GM19035 (cell line): ENCODE results near the gene ACVRL1.
"Not testable (repeated sequence)": the region's sequence is repeated elsewhere in the genome, so short reads cannot be mapped to it uniquely, and the experiment has no call there.

Source experiments
- ATAC-seq: cut with Tn5 transposase; IDR thresholded peaks from one replicate; pipeline ENCODE4 v1.9.1; 2021; ENCODE audit not compliant: unreplicated experiment

ACVRL1 gene

GRCh38 chr12:51874000-51874399 is 33.3 kb upstream of the ACVRL1 start:
- ATAC-seq: no peak

DNA sequence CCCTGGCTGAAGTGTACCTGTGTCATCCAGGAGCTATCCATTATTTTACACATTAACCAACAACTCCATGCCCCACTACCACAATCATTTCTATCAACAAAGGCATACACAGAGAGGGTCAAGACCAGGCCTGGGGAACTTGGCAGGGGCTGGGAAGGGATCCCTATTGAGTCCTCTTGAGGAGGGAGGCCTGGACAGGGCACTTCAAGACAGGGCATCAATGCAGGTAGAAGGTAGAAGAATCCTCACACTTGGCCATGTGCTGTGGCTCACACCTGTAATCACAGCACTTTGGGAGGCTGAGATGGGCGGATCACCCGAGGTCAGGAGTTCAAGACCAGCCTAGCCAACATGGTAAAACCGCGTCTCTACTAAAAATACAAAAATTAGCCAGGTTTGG is 32.8 kb upstream of the ACVRL1 start:
- ATAC-seq: no peak

- ATAC-seq: no peak
Observed at GRCh38 chr12:51879102-51879501, 28.2 kb upstream of the ACVRL1 start.

DNA sequence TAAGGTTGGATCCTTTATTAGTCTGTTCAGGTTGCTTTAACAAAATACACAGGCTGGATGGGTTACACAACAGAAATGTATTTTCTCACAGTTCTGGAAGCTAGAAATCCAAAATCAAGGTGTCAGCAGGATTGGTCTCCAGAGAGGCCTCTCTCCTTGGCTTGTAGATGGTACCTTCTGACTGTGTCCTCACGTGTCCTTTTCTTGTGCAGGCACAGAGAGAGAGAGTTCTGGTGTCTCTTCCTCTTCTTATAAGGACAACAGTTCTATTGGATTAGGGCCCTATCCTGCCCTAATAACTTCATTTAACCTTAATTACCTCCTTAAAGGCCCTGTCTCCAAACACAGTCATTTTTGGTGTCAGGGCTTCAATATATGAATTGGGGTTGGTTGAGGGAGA is 24.0 kb upstream of the ACVRL1 start:
- ATAC-seq: no peak

DNA sequence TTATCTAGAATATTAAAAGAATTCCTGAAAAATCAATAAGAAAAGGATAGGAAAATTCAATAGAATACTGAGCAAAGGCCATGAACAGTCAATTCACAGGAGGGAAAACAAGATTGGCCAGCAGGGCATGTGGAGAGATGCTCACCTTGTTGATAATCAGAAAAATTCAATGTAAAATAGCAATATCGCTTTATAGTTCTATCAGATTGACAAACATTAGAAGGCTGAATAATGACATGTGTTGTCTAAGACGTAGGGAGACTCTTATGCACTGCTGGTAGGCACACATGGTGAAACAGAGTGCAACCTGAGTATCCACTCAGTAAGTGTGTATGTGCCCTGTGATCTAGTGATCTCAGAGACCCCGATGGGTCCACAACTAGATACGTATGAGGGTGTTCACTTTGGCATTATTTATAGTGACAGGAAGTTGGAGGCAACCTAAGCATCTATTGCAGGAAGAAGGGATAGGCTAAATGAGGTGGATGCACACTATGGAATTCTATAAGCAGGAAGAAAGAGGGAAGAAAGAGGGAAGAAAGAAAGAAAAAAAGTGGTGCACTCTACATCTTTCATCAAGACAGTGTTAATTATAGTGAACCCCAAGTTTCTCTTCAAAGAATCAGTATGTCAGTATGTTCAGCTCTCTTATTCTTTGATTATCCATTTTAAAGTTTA is 23.2 kb upstream of the ACVRL1 start:
- no peak for ATAC-seq

- no peak for ATAC-seq
Observed at GRCh38 chr12:51884676-51885229, 22.6 kb upstream of the ACVRL1 start.

DNA sequence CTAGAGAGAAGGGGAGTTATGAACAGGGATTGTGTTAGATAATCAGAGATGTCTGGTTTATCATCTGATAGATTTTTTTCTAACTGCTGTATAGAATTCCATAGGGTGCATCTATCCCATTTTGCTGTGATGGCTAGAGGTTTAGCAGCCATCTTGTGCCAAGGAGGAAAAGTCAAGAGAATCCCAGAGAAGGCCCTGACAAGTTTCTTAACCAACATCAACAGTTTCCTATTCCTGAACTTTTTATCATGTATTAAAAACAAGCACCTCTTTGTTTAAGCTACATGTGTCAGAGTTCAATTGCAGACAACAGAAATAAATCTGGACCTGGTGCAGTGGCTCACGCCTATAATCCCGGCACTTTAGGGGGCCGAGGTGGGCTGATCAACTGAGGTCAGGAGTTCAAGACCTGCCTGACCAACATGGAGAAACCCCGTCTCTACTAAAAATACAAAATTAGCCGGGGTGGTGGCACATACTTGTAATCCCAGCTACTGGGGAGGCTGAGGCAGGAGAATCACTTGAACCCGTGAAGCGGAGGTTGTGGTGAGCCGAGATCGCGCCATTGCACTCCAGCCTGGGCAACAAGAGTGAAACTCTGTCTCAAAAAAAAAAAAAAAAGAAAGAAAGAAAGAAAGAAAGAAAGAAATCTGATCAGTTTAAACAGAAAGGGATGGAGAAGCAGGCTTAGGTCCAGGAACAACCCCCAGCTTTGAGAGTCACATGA is 21.8 kb upstream of the ACVRL1 start:
- not testable (repeated sequence) for ATAC-seq

DNA sequence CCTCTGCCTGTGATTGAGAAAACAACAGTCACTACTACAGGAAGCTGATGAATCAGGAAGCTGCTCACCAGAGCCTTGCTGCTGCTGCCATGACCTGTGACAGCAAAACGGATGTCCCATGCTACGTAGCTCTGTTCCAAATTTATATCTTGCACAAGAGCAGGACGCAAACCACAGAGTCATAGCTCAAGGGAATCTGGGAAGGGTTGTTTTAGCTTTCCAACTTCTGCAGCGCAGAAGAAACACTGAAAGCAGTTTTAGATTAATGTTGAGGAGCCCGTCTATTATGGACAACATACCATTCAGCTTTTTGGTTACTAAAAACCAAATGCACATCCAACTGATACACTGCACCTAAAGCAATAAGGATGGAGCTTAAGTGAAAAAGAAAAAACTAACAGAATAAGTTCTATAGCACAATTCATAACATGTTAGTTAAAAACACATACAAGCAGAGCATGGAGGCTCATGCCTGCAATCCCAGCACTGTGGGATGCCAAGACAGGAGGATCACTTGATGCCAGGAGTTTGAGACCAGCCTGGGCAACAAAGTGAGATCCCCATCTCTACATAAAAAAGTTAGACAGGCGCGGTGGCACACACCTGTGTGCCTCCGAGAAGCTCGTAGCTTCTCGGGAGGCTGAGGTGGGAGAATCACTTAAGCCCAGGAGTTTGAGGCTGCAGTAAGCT is 21.1 kb upstream of the ACVRL1 start:
- ATAC-seq: no peak

DNA sequence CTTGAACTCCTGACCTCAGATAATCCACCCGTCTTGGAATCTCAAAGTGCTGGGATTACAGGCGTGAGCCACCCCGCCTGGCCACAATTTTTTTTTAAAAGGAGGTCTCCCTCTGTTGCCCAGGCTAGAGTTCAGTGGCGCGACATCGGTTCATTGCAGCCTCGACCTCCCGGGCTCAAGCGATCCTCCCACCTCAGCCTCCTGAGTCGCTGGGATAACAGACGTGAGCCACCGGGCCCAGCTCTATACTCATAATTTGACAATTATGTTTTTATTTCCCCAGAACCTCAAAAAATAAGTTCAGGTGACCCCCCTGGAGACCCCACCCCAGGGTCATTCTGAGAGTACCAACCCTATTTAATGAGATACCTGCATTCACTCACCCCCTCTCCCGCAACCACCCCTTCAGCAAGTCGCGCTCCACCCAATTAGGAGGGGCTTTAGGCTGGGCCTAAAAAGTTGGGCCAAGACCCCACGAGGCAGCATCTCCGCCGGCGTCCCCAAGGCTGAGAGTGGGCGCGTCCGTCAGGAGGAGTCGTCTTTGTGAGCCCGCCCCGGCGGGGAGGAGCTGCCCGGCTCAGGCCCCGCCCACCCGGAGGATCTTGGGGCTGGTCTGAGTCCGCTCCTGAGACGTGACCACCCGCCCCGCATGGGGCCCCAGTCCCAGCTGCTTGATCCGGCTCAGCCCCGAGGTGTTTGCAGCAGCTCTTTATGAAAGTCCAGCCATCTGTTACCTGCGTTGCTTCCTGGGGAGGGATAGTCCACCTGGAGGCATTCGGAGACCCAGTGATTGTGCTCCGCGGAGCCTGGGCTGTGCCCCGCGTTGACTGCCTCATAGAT is 19.6 kb upstream of the ACVRL1 start, which contains the start of gene ANKRD33:
ANKRD33 (plus strand) TSS at position 628 of the 840 bp plus-strand sequence; CDS start at position 712, 84 bp downstream.
- no peak for ATAC-seq

- no peak for ATAC-seq
Observed at GRCh38 chr12:51888316-51889215, 18.7 kb upstream of the ACVRL1 start.

- ATAC-seq: no peak
Observed at GRCh38 chr12:51889216-51890132, 17.8 kb upstream of the ACVRL1 start.

DNA sequence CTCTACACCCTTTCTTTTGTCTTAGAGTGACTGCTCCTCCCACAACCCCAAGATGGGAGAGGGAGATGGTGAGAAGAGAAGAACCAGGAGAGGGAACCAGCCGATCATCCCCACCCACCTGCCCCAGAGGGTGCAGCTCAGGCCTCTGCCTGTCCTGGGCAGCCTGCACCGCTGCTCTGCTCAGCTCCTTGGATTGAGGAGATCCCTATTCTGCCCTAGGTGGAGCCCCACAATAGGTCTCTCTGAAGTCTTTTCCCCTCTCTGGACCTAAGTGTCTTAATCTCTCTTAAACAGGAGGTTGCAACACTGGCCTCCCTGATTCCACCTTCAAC is 17.2 kb upstream of the ACVRL1 start:
- no peak for ATAC-seq

- ATAC-seq: no peak
Observed at GRCh38 chr12:51890511-51891171, 16.7 kb upstream of the ACVRL1 start.

DNA sequence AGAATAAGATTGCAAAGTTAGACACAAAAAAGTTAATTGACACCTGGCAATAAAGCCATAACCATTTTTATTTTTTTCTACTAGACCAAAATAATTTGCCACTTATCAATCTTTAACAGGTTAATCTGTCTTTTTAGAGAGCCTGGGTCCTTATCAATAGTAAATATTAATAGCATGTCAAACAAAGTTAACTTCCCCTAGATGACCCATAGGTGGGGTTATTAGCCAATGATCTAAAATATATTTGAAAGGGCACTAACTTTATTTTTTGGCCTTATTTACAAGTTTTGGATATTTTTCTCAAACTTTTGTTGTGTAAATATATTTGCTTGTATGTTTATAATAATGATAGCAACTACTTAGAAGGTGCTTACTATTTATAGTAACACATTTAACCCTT is 15.5 kb upstream of the ACVRL1 start:
- no peak for ATAC-seq

- ATAC-seq: no peak
Observed at GRCh38 chr12:51893786-51894185, 13.5 kb upstream of the ACVRL1 start.

- no peak for ATAC-seq
Observed at GRCh38 chr12:51895378-51896135, 11.7 kb upstream of the ACVRL1 start.

- ATAC-seq: no peak
Observed at GRCh38 chr12:51896236-51896635, 11.1 kb upstream of the ACVRL1 start.

GRCh38 chr12:51897181-51897580 is 10.1 kb upstream of the ACVRL1 start:
- ATAC-seq: no peak
